Esophagus squamous epithelium (tissue), 5 donors: ENCODE measurements around the gene CA10. TPM values are rescaled to one million over a fixed set of nuclear protein-coding genes. Genes with fewer than 3 reads are reported as not detected.

Experiments used
- DNase-seq: peaks from one replicate; lab custom pipeline; 2025; lab: John Stamatoyannopoulos, UW
- H3K27ac ChIP-seq, 4 donors: fragments of 200-600 bp; sonication (generic); one replicate each; pipeline ENCODE4 v1.5.1; 2016 to 2019; ENCODE audit warnings: mild to moderate bottlenecking in 1 of 4
- H3K27me3 ChIP-seq, 4 donors: fragments of 200-600 bp; sonication (generic); 1 replicate in 3 of 4; 2 replicates in 1 of 4; pipeline versions ENCODE4 v1.5.1 to v1.6.0; 2017 to 2021; ENCODE audit warnings: antibody characterized with exemption in 1 of 4
- H3K36me3 ChIP-seq, 3 donors: fragments of 200-600 bp; sonication (generic); one replicate each; pipeline ENCODE4 v1.5.1; 2016 to 2019
- H3K4me1 ChIP-seq, 3 donors: fragments of 200-600 bp; sonication (generic); one replicate each; pipeline ENCODE4 v1.5.1; 2017 to 2019
- H3K4me3 ChIP-seq, 4 donors: fragments of 200-600 bp; sonication (generic); 1 replicate in 3 of 4; 2 replicates in 1 of 4; pipeline ENCODE4 v1.5.1; 2016 to 2019; ENCODE audit warnings: mild to moderate bottlenecking in 2 of 4, moderate library complexity in 1 of 4
- H3K9me3 ChIP-seq, 3 donors: fragments of 200-600 bp; sonication (generic); one replicate each; pipeline ENCODE4 v1.5.1; 2016 to 2019
- CTCF ChIP-seq, 6 experiments: fragments of 450-650 bp in 4 of 6; fragments of 200-600 bp in 2 of 6; sonication (generic) in 2 of 6; IDR thresholded peaks; one replicate each; pipeline ENCODE4 v1.5.1; 2016 to 2019; ENCODE audit warnings: antibody characterized with exemption in 6 of 6, mild to moderate bottlenecking in 4 of 6, moderate library complexity in 4 of 6
- POLR2A ChIP-seq, 4 donors: fragments of 450-650 bp; IDR thresholded peaks; one replicate each; pipeline ENCODE4 v1.6.1; 2017; ENCODE audit warnings: antibody characterized with exemption in 4 of 4, mild to moderate bottlenecking in 4 of 4, moderate library complexity in 3 of 4
- WGBS, 2 donors: methylation state at CpG; one replicate each; pipeline ENCODE4 v1.1.5; 2018; 5-methylcytosine and 5-hydroxymethylcytosine counted together
- intact Hi-C: fragments of 100-400 bp; cut with DNase I; formaldehyde crosslinking; loops from one replicate; pipeline ENCODE4 v1.15.0; 2022
- total RNA-seq, 4 donors: library from RNA; depleted of rRNA; stranded (reverse); fragments of >200 nt; gene quantifications; one replicate each; pipeline ENCODE4 v1.1.0, GENCODE V29; 2016
- donor health status: DM: yes; HTN: yes; CAD: no.

CA10 gene
- total RNA-seq, 4 donors from 2014 or later = 0.38 TPM; not detected in 3

DNA sequence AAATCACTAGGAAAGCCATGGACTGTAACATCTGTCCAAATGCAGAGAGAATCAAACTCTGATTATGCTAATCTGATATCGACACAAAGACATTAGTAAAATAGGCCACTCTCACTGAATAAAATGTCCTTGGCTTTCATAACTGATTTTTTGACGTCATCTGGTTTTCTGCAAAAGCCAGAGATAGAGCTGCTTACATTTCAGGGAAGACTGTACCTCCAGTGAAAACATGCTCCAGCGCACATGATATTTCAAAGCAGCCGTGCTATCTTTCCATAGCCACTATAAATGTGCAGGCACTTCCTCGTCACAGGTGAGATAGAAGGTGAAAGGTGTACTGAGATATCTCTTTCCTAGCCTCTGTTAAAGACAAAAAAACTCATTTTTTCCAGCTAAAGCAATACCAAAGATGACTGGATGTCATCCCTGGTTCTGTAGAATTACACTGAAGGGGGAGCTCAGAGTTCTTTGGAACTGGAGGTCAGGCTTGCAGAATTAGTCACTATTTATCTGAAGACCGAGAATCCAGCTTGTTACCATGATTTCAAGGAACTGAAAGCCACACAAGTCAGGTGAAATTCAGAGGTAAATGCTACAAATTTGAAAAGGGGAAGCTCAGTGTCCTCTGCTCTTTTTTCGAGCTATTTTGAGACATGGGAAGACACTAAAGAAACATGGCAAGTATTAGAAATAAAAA is 249.5 kb downstream of the CA10 start:
- Histone ChIP-seq H3K27ac (no peak overlapping the region), H3K27me3 (no peaks in the 10 kb centered on the region), H3K9me3 (no peaks in the 10 kb centered on the region), H3K4me1 (no peaks in the 10 kb centered on the region), H3K36me3 (no peaks in the 10 kb centered on the region), H3K4me3 (no peak overlapping the region)
- intact Hi-C loops = no loop called here
- TF ChIP-seq CTCF (IDR thresholded peaks at IDR 0.05) (no peak), POLR2A (IDR thresholded peaks at IDR 0.05) (no peak)
- WGBS, 2 donors = 69 to 79% methylated on average over 7 of the region's 7 CpGs
- DNase-seq = no peak

DNA sequence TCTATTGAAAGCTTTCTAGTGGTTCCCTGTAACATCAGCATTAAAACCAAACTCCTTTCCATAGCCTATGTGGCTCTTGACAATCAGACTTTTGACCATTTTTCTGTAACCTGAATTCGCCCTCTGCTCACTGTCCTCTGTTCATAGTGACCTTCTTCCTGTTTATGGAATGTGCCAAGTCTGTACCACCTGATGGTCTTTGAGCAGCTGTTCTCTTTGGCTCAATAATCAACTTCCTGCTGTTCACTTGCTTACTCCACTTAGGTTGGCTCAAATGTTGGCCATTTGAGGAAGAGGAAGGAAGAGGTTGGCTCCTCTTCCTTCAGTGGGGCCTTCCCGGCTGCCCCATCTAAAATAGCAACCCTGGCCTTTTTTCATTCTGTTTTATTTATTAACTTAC is 251.5 kb downstream of the CA10 start:
- Histone ChIP-seq H3K27me3 (no peaks in the 10 kb centered on the region), H3K36me3 (no peaks in the 10 kb centered on the region), H3K4me3 (no peak overlapping the region), H3K27ac (no peak overlapping the region), H3K4me1 (no peaks in the 10 kb centered on the region), H3K9me3 (no peaks in the 10 kb centered on the region)
- DNase-seq = no peak
- intact Hi-C loops = no loop called here
- 53 to 66% methylated on average over 2 of the region's 2 CpGs for WGBS, 2 donors
- TF ChIP-seq POLR2A (IDR thresholded peaks at IDR 0.05) (no peak), CTCF (IDR thresholded peaks at IDR 0.05) (no peak)

- no peaks in the 10 kb centered on the region for H3K9me3 ChIP-seq
- TF ChIP-seq CTCF (IDR thresholded peaks at IDR 0.05) = no peak
- no peak for TF ChIP-seq POLR2A (IDR thresholded peaks at IDR 0.05)
- WGBS, 2 donors = 60 to 79% methylated on average over 3 of the region's 3 CpGs
- no peaks in the 10 kb centered on the region for H3K36me3 ChIP-seq
- no peak overlapping the region for H3K27ac ChIP-seq
- no peak overlapping the region for H3K4me3 ChIP-seq
- no peaks in the 10 kb centered on the region for H3K27me3 ChIP-seq
- DNase-seq = no peak
- intact Hi-C loops = no loop called here
- no peaks in the 10 kb centered on the region for H3K4me1 ChIP-seq
Observed at GRCh38 chr17:51904379-51904778, 254.1 kb downstream of the CA10 start.

DNA sequence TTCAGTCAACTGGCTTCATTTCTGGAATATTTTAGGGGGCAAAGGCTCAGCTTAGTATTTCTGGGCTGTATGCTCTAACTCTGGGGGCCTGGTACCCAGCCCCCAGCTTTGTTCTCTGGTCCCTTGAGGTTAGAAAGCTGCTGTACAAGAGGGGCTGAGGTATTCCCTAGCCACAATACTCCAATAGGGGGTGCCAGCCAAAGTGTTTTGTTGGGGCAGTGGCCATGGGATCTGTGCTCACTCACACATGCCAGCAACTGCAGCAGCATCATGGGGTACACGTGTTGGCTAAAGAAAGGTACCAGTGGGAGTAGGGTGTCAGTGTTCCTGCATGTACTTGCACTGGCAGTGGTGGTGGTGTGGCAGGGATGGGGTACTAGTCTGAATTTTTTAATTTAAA is 257.3 kb downstream of the CA10 start:
- TF ChIP-seq POLR2A (IDR thresholded peaks at IDR 0.05) = no peak
- no peak for TF ChIP-seq CTCF (IDR thresholded peaks at IDR 0.05)
- no peak for DNase-seq
- Histone ChIP-seq H3K27ac (no peak overlapping the region), H3K9me3 (no peaks in the 10 kb centered on the region), H3K27me3 (no peaks in the 10 kb centered on the region), H3K4me3 (no peak overlapping the region), H3K36me3 (no peaks in the 10 kb centered on the region), H3K4me1 (no peaks in the 10 kb centered on the region)
- intact Hi-C loops = no loop called here
- 33 to 45% methylated on average over 1 of the region's 1 CpG for WGBS, 2 donors

- WGBS, 2 donors = 30 to 55% methylated on average over 2 of the region's 2 CpGs
- Histone ChIP-seq H3K36me3 (no peaks in the 10 kb centered on the region), H3K4me3 (no peak overlapping the region), H3K27me3 (no peaks in the 10 kb centered on the region), H3K4me1 (no peaks in the 10 kb centered on the region), H3K27ac (no peak overlapping the region), H3K9me3 (no peaks in the 10 kb centered on the region)
- no peak for DNase-seq
- TF ChIP-seq POLR2A (IDR thresholded peaks at IDR 0.05) (no peak), CTCF (IDR thresholded peaks at IDR 0.05) (no peak)
- intact Hi-C loops = no loop called here
Observed at GRCh38 chr17:51891936-51892335, 266.6 kb downstream of the CA10 start.
